GM12878 (cell line): ENCODE measurements around the gene NRP1. TPM values are rescaled to one million over a fixed set of nuclear protein-coding genes. Genes with fewer than 3 reads are reported as not detected.

Experiments
- ATAC-seq: fragments of 200-7000 bp; cut with Tn5 transposase; 3 replicates; pipeline ENCODE4 v1.9.1; 2020; ENCODE audit warnings: mild to moderate bottlenecking, moderate library complexity
- BruUV-seq: library from RNA; stranded (reverse); fragments of 400-500 nt; replicated peaks from 2 replicates; lab custom pipeline; 2021; lab: Mats Ljungman, UMichigan
- CTCF ChIA-PET: fragments of 300-600 bp; sonication (Branson Sonifier 250); formaldehyde crosslinking; extraction: SDS; loops from one replicate; lab custom pipeline; 2021; ENCODE audit warnings: inconsistent platforms; lab: Yijun Ruan, JAX
- POLR2A ChIA-PET: fragments of 350-600 bp; formaldehyde crosslinking; extraction: SDS; loops from one replicate; lab custom pipeline; 2021; ENCODE audit warnings: inconsistent platforms; lab: Charles Lee
- RAD21 ChIA-PET: fragments of 300-600 bp; sonication (Branson Sonifier 250); formaldehyde crosslinking; loops from one replicate; lab custom pipeline; 2023; ENCODE audit warnings: antibody characterized with exemption; ENCODE audit not compliant: unreplicated experiment; lab: Charles Lee
- SMC1A ChIA-PET: fragments of 300-600 bp; sonication (Branson Sonifier 250); formaldehyde crosslinking; loops from one replicate; lab custom pipeline; 2023; ENCODE audit not compliant: unreplicated experiment, uncharacterized antibody; lab: Charles Lee
- DNase-seq: peaks from one replicate; pipeline ENCODE4 v3.0.0-alpha.2; 2011; ENCODE audit warnings: low read depth, low spot score
- FAIRE-seq: peaks from 3 replicates; lab custom pipeline; 2011; peaks lifted over from hg19 to GRCh38; lab: Jason Lieb, UNC
- H2AFZ ChIP-seq: 2 replicates; pipeline ENCODE4 v1.6.0; 2011; ENCODE audit warnings: low read depth, low read length, control low read depth; ENCODE audit not compliant: control insufficient read depth
- H3K27ac ChIP-seq: 2 replicates; pipeline ENCODE4 v1.5.1; 2011; ENCODE audit warnings: control low read depth; ENCODE audit not compliant: control insufficient read depth, insufficient read depth
- H3K27me3 ChIP-seq, 2 experiments: replicated peaks in 1 of 2; 2 replicates each; pipeline versions ENCODE4 v1.6.0 to v1.6.1; 2011; ENCODE audit warnings: low read length in 1 of 2; ENCODE audit not compliant: control insufficient read depth in 2 of 2, insufficient read depth in 2 of 2
- H3K36me3 ChIP-seq, 2 experiments: 2 replicates each; pipeline ENCODE4 v1.5.1; 2011; ENCODE audit warnings: low read length in 1 of 2; ENCODE audit not compliant: control insufficient read depth in 2 of 2, insufficient read depth in 2 of 2
- H3K4me1 ChIP-seq: 2 replicates; pipeline ENCODE4 v1.6.1; 2011; ENCODE audit warnings: mild to moderate bottlenecking, low read length, moderate library complexity, mixed read lengths; ENCODE audit not compliant: control insufficient read depth, insufficient read depth
- H3K4me2 ChIP-seq: 2 replicates; pipeline ENCODE4 v1.6.0; 2011; ENCODE audit warnings: control low read depth; ENCODE audit not compliant: control insufficient read depth, insufficient read depth
- H3K4me3 ChIP-seq: fragments of 200-600 bp; sonication (generic); 2 replicates; pipeline ENCODE4 v1.5.1; 2016
- H3K79me2 ChIP-seq: 2 replicates; pipeline ENCODE4 v1.6.0; 2011; ENCODE audit warnings: low read length; ENCODE audit not compliant: control insufficient read depth, insufficient read depth
- H3K9ac ChIP-seq: 2 replicates; pipeline ENCODE4 v1.8.0; 2011; ENCODE audit warnings: low read length, control low read depth, mixed read lengths; ENCODE audit not compliant: control insufficient read depth, insufficient read depth
- H3K9me3 ChIP-seq: replicated peaks from 3 replicates; pipeline ENCODE4 v1.5.1; 2011; ENCODE audit warnings: mild to moderate bottlenecking, low read length; ENCODE audit not compliant: control insufficient read depth, insufficient read depth
- H4K20me1 ChIP-seq: 2 replicates; pipeline ENCODE4 v1.6.0; 2011; ENCODE audit not compliant: control insufficient read depth, insufficient read depth
- ASH2L ChIP-seq: fragments of 300-600, 200-600 bp; sonication (generic); IDR thresholded peaks from 2 replicates; pipeline ENCODE4 v1.6.1; 2017; ENCODE audit warnings: low read depth, mild to moderate bottlenecking, borderline replicate concordance
- ATF7 ChIP-seq: fragments of 450-650 bp; IDR thresholded peaks from 2 replicates; pipeline ENCODE4 v1.6.1; 2016; ENCODE audit warnings: low read depth, mild to moderate bottlenecking
- CHD4 ChIP-seq: fragments of 200-600 bp; sonication (generic); IDR thresholded peaks from 2 replicates; pipeline ENCODE4 v1.6.1; 2016; ENCODE audit warnings: mild to moderate bottlenecking
- GABPA ChIP-seq: IDR thresholded peaks from 2 replicates; pipeline ENCODE4 v1.6.1; 2014; ENCODE audit warnings: antibody characterized with exemption, low read depth, mild to moderate bottlenecking, inconsistent platforms
- KDM1A ChIP-seq: fragments of 200-600 bp; sonication (generic); IDR thresholded peaks from 2 replicates; pipeline ENCODE4 v1.6.1; 2016; ENCODE audit warnings: borderline replicate concordance
- MYB ChIP-seq: fragments of 150-350 bp; IDR thresholded peaks from 2 replicates; pipeline ENCODE4 v1.6.1; 2014; ENCODE audit warnings: mild to moderate bottlenecking, low read depth, low read length, borderline replicate concordance
- RCOR1 ChIP-seq: conservative IDR thresholded peaks from 2 replicates; pipeline ENCODE4 v1.6.1; 2012; ENCODE audit warnings: low read depth, low read length, improper control_type of control experiment
- SUZ12 ChIP-seq: fragments of 200-600 bp; sonication (generic); IDR thresholded peaks from one replicate; pipeline ENCODE4 v1.6.1; 2018; ENCODE audit warnings: antibody characterized with exemption, mild to moderate bottlenecking; ENCODE audit not compliant: unreplicated experiment
- WGBS: methylation state at CpG from one replicate; pipeline ENCODE4 v1.1.6; 2016; ENCODE audit warnings: low lambda C conversion rate; ENCODE audit not compliant: insufficient replicate concordance, insufficient coverage; ENCODE audit errors: missing lambda C conversion rate; 5-methylcytosine and 5-hydroxymethylcytosine counted together
- in situ Hi-C: fragments of 300-500 bp; cut with MboI; formaldehyde crosslinking; loops from 9 replicates; pipeline ENCODE4 v1.14.3; 2018; ENCODE audit warnings: mixed read lengths
- intact Hi-C: fragments of 100-400 bp; cut with micrococcal nuclease; formaldehyde crosslinking; loops from one replicate; pipeline ENCODE4 v1.14.2; 2022; ENCODE audit not compliant: unreplicated experiment
- polyA plus RNA-seq, 11 experiments: library from polyadenylated mRNA; depleted of rRNA in 4 of 11; unstranded in 6 of 11; stranded (reverse) in 5 of 11; fragments of >200 nt; fragmentation: Nextera tagmentation in 4 of 11; fragmentation: Illumina TruSeq in 1 of 11; extraction: Ambion mirVana in 4 of 11; extraction: Trizol in 1 of 11; gene quantifications; 1 replicate in 1 of 11; 2 replicates in 10 of 11; pipeline versions ENCODE4 v1.2.1 to v1.2.3, GENCODE V29; 2011 to 2016; ENCODE audit warnings: inconsistent platforms in 2 of 11, missing spikeins in 2 of 11, low read depth in 1 of 11
- total RNA-seq, 4 experiments: library from RNA; depleted of rRNA in 3 of 4; stranded (reverse); fragments of >200 nt in 3 of 4; fragmentation: Illumina TruSeq in 1 of 4; extraction: Trizol in 1 of 4; gene quantifications; 2 replicates each; pipeline versions ENCODE4 v1.2.1 to v1.2.3, GENCODE V29; 2013 to 2021

NRP1 gene
- total and polyA plus RNA-seq, 10 of the 15 experiments (the other 5 are each of a cell fraction or from before 2014, with no cell fraction given), result 0.11 to 12.1 (median 0.52) TPM

DNA sequence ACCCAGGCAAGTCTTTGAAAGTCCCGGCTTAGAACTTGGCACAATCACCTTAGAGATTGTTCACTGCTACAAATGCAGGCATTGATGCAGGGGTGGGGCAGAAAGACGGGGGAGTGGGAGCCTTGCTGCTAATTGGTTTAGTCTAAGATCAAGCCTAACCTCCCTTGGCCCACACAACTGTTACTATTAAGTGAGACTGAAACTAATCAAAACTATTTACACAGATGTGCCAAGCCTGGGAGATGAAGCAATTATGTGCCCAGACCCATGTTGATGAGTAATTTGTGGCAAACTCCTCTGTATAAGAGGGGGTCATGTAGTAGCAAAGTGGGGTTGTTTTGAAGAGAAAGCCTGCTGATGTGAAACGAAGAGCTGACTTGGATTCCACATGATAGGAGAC is 198.2 kb downstream of the NRP1 start:
- no peaks in the 10 kb centered on the region for H3K4me1 ChIP-seq
- no peak overlapping the region for H3K4me2 ChIP-seq
- H3K9me3 ChIP-seq, result no peaks in the 10 kb centered on the region
- no peak for FAIRE-seq
- in situ Hi-C loops, result no loop called here
- H3K79me2 ChIP-seq, result no peaks in the 10 kb centered on the region
- 7% methylated on average over 3 of the region's 3 CpGs for WGBS
- no peaks in the 10 kb centered on the region for H3K36me3 ChIP-seq
- BruUV-seq, result no TSS peak
- no peak overlapping the region for H3K27ac ChIP-seq
- ChIA-PET CTCF (no interaction called here), RAD21 (no interaction called here), POLR2A (interaction anchor here (0.7 kb wide), 1 partner anchor 53 kb away, joined by 7 read pairs; no protein-coding TSS in a partner anchor), SMC1A (no interaction called here)
- no peak overlapping the region for H3K9ac ChIP-seq
- intact Hi-C loops, result no loop called here
- no peak overlapping the region for H3K4me3 ChIP-seq
- TF ChIP-seq GABPA, result no peak
- no peak for TF ChIP-seq ASH2L
- no peak for TF ChIP-seq RCOR1
- no peak for TF ChIP-seq MYB
- TF ChIP-seq ATF7, result no peak
- TF ChIP-seq CHD4, result no peak
- no peak for TF ChIP-seq KDM1A
- TF ChIP-seq SUZ12, result no peak
- peak; percentile 32 for DNase-seq
- H4K20me1 ChIP-seq, result no peaks in the 10 kb centered on the region
- no peak overlapping the region for H2AFZ ChIP-seq
- ATAC-seq, result peak; percentile 60
- H3K27me3 ChIP-seq, result no peaks in the 10 kb centered on the region
